Measurements from ENCODE around the gene NME3. TPM values are rescaled to one million over a fixed set of nuclear protein-coding genes. Genes with fewer than 3 reads are reported as not detected.
A peak's percentile ranks its signal among the peaks of the same experiment; 100 is the strongest.

NME3 gene
- total RNA-seq, 1 experiment from 2014 or later = 76.9 TPM

DNA sequence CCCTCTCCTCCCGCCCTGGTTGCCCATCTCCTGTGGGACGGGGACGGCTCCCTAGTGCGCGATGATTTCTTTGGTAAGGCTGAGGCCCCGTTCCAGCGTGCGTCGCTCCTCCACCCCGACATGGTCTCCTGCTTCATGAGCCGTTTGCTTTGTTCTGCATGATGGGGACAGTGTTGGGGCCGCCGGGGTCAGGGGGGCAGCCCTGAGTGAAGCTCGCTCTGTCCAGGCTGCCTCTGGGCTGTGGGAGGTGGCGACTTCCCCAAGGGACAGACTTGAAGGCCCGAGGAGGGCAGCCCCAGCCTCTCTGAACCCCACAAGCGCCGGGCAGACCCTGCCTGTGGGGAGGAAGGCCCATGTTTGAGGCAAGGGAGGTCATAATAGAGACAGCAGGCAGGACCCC is 12.4 kb downstream of the NME3 start:
- Histone ChIP-seq H3K79me2 (ENCODE audit: insufficient read depth, low read length) (no peaks in the 10 kb centered on the region), H2BK15ac (ENCODE audit: low read depth, low read length) (no peak overlapping the region), H3K4me1 (ENCODE audit: insufficient read depth, low read length) (no peaks in the 10 kb centered on the region), H3K27ac (ENCODE audit: insufficient read length, low read depth, low read length) (no peak overlapping the region), H3K27me3 (ENCODE audit: insufficient read depth, low read length) (no peaks in the 10 kb centered on the region), H3K14ac (ENCODE audit: insufficient read depth, low read length) (no peak overlapping the region), H4K5ac (ENCODE audit: insufficient read length, low read depth, low read length) (no peak overlapping the region), H3K4ac (ENCODE audit: low read depth, low read length) (no peak overlapping the region), H3K23ac (ENCODE audit: insufficient read length, low read depth, low read length) (no peak overlapping the region), H4K91ac (ENCODE audit: insufficient read length, low read depth, low read length) (no peak overlapping the region), H2BK120ac (ENCODE audit: low read depth, low read length, poor library complexity, severe bottlenecking) (no peak overlapping the region), H3K4me2 (ENCODE audit: insufficient read depth, insufficient read length, low read length) (no peak overlapping the region), H4K20me1 (ENCODE audit: control insufficient read depth, insufficient read depth, insufficient read length) (no peaks in the 10 kb centered on the region), H3K23me2 (ENCODE audit: insufficient read length, low read depth, low read length, poor library complexity, severe bottlenecking) (peaks cover 2% of the 10 kb centered on the region), H3K9me3 (ENCODE audit: control insufficient read depth, low read depth, low read length) (no peaks in the 10 kb centered on the region), H2AFZ (ENCODE audit: low read length) (no peak overlapping the region), H4K8ac (replicated peaks; ENCODE audit: insufficient read length, low read depth, low read length) (no peak overlapping the region), H3K56ac (ENCODE audit: insufficient read length, low read depth, low read length) (no peak overlapping the region), H3T11ph (ENCODE audit: low read length) (no peak overlapping the region), H2AK5ac (ENCODE audit: insufficient read length, low read length) (no peak overlapping the region), H3K79me1 (ENCODE audit: insufficient read depth, low read depth, low read length, poor library complexity, severe bottlenecking) (no peaks in the 10 kb centered on the region), H2BK20ac (ENCODE audit: low read depth, low read length, poor library complexity, severe bottlenecking) (no peak overlapping the region), H2BK12ac (ENCODE audit: insufficient read length, low read depth, low read length) (no peak overlapping the region), H3K9ac (ENCODE audit: extremely low read depth, insufficient read length, low read length) (no peak overlapping the region), H2BK5ac (ENCODE audit: insufficient read length, low read length) (no peak overlapping the region), H3K18ac (ENCODE audit: insufficient read length, low read depth, low read length) (no peak overlapping the region)
- Mint-ChIP-seq H3K27me3 (ENCODE audit: low read depth) (no peaks in the 10 kb centered on the region), H3K36me3 (ENCODE audit: insufficient read depth in 1 of 3, low read depth in 3 of 3) (peaks cover 5 to 18% (median 14%) of the 10 kb centered on the region in 3 experiments; a peak in 6 of 7 replicates), H3K27ac (peak overlapping the region in 2 of 3 experiments; percentile 28 to 82; a peak in 1 of 7 replicates), H3K9me3 (no peaks in the 10 kb centered on the region), H3K4me3 (no peak overlapping the region), H3K4me1 (no peaks in the 10 kb centered on the region)
- TF ChIP-seq, protein P1, sequence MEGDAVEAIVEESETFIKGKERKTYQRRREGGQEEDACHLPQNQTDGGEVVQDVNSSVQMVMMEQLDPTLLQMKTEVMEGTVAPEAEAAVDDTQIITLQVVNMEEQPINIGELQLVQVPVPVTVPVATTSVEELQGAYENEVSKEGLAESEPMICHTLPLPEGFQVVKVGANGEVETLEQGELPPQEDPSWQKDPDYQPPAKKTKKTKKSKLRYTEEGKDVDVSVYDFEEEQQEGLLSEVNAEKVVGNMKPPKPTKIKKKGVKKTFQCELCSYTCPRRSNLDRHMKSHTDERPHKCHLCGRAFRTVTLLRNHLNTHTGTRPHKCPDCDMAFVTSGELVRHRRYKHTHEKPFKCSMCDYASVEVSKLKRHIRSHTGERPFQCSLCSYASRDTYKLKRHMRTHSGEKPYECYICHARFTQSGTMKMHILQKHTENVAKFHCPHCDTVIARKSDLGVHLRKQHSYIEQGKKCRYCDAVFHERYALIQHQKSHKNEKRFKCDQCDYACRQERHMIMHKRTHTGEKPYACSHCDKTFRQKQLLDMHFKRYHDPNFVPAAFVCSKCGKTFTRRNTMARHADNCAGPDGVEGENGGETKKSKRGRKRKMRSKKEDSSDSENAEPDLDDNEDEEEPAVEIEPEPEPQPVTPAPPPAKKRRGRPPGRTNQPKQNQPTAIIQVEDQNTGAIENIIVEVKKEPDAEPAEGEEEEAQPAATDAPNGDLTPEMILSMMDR (conservative IDR thresholded peaks at IDR 0.05) = no peak
- DNase-seq = no peak
- WGBS (ENCODE audit: extremely low coverage, insufficient read length, low lambda C conversion rate) = no CpG with 5 or more reads among the region's 18 CpGs

All from H9 (cell line).